Ishikawa (cell line): ENCODE data around the gene TRIO.

Source experiments
- CEBPB ChIP-seq: IDR thresholded peaks from 2 replicates; pipeline ENCODE4 v1.6.1; 2012
- CREB1 ChIP-seq: IDR thresholded peaks from 2 replicates; pipeline ENCODE4 v1.6.1; 2012; ENCODE audit warnings: low read depth
- EGR1 ChIP-seq: IDR thresholded peaks from 2 replicates; pipeline ENCODE4 v1.6.1; 2012
- EP300 ChIP-seq: IDR thresholded peaks from 2 replicates; pipeline ENCODE4 v1.6.1; 2012; ENCODE audit warnings: borderline replicate concordance
- FOXM1 ChIP-seq: IDR thresholded peaks from 2 replicates; pipeline ENCODE4 v1.6.1; 2012; ENCODE audit warnings: low read depth, borderline replicate concordance
- MAX ChIP-seq: IDR thresholded peaks from 2 replicates; pipeline ENCODE4 v1.6.1; 2012
- RAD21 ChIP-seq: IDR thresholded peaks from 2 replicates; pipeline ENCODE4 v1.6.1; 2012; ENCODE audit warnings: low read depth
- REST ChIP-seq: IDR thresholded peaks from 2 replicates; pipeline ENCODE4 v1.6.1; 2012; ENCODE audit warnings: low read depth, mild to moderate bottlenecking
- TAF1 ChIP-seq: IDR thresholded peaks from 2 replicates; pipeline ENCODE4 v1.6.1; 2012; ENCODE audit warnings: low read depth, mild to moderate bottlenecking
- TCF12 ChIP-seq: IDR thresholded peaks from 2 replicates; pipeline ENCODE4 v1.6.1; 2012; ENCODE audit warnings: low read depth
- TEAD4 ChIP-seq: IDR thresholded peaks from 2 replicates; pipeline ENCODE4 v1.6.1; 2012
- USF1 ChIP-seq: IDR thresholded peaks from 2 replicates; pipeline ENCODE4 v1.6.1; 2012
- YY1 ChIP-seq: IDR thresholded peaks from 2 replicates; pipeline ENCODE4 v1.6.1; 2012; ENCODE audit warnings: low read depth
- ZBTB7A ChIP-seq: IDR thresholded peaks from 2 replicates; pipeline ENCODE4 v1.6.1; 2012; ENCODE audit warnings: low read depth

Gene TRIO

GRCh38 chr5:14431534-14431933, 288.4 kb downstream of the TRIO start:
- no peak for TF ChIP-seq RAD21
- no peak for TF ChIP-seq TAF1
- no peak for TF ChIP-seq YY1
- no peak for TF ChIP-seq TCF12
- no peak for TF ChIP-seq CEBPB
- no peak for TF ChIP-seq FOXM1
- TF ChIP-seq REST, result no peak
- TF ChIP-seq EGR1, result no peak
- TF ChIP-seq TEAD4, result no peak
- TF ChIP-seq CREB1, result no peak

GRCh38 chr5:14432931-14433589, 289.9 kb downstream of the TRIO start:
- TF ChIP-seq EGR1, result no peak
- no peak for TF ChIP-seq TEAD4
- no peak for TF ChIP-seq REST

- TF ChIP-seq FOXM1 (no peak), MAX (no peak), CEBPB (no peak), TAF1 (no peak), CREB1 (no peak), REST (no peak), EP300 (no peak)
These were observed 292.3 kb downstream of the TRIO start for GRCh38 chr5:14435481-14435880.

GRCh38 chr5:14436801-14437542, 293.8 kb downstream of the TRIO start:
- no peak for TF ChIP-seq EP300
- TF ChIP-seq ZBTB7A, result no peak
- no peak for TF ChIP-seq CREB1
- TF ChIP-seq USF1, result no peak

- TF ChIP-seq EGR1, result no peak
- no peak for TF ChIP-seq TCF12
- no peak for TF ChIP-seq TAF1
- no peak for TF ChIP-seq ZBTB7A
- no peak for TF ChIP-seq YY1
- no peak for TF ChIP-seq CEBPB
- TF ChIP-seq TEAD4, result no peak
- no peak for TF ChIP-seq MAX
- TF ChIP-seq EP300, result no peak
- no peak for TF ChIP-seq RAD21
- no peak for TF ChIP-seq REST
- no peak for TF ChIP-seq USF1
These were observed 295.1 kb downstream of the TRIO start for GRCh38 chr5:14438195-14438606.
